ENCODE data around the gene FNTB.

Gene FNTB

DNA sequence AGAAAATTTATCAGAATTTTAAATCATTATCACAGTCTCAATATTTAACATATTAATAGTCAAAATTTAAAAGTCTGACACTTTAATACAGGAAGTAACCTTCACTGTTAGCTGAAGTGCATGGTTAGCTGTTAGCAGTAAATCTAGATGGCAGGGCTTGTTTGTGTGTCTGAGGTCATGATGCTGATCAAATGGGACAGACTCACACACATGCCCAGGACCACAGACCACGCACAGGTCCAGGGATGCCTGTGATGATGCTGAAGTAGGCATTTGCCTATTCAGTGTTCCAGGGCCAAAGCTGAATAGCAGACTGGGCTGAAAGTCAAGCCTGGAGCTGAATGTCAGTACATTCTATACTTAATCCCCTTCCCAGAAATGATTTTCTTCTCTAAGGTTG, 20.5 kb downstream of the FNTB start:
- TF ChIP-seq, protein P1, sequence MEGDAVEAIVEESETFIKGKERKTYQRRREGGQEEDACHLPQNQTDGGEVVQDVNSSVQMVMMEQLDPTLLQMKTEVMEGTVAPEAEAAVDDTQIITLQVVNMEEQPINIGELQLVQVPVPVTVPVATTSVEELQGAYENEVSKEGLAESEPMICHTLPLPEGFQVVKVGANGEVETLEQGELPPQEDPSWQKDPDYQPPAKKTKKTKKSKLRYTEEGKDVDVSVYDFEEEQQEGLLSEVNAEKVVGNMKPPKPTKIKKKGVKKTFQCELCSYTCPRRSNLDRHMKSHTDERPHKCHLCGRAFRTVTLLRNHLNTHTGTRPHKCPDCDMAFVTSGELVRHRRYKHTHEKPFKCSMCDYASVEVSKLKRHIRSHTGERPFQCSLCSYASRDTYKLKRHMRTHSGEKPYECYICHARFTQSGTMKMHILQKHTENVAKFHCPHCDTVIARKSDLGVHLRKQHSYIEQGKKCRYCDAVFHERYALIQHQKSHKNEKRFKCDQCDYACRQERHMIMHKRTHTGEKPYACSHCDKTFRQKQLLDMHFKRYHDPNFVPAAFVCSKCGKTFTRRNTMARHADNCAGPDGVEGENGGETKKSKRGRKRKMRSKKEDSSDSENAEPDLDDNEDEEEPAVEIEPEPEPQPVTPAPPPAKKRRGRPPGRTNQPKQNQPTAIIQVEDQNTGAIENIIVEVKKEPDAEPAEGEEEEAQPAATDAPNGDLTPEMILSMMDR (IDR thresholded peaks at IDR 0.05; ENCODE audit: low read length, missing control alignments), result no peak
- DNase-seq (ENCODE audit: low read depth), result no peak
- H3K4me3 ChIP-seq (replicated peaks; ENCODE audit: low read depth, low read length), result no peak overlapping the region

DNA sequence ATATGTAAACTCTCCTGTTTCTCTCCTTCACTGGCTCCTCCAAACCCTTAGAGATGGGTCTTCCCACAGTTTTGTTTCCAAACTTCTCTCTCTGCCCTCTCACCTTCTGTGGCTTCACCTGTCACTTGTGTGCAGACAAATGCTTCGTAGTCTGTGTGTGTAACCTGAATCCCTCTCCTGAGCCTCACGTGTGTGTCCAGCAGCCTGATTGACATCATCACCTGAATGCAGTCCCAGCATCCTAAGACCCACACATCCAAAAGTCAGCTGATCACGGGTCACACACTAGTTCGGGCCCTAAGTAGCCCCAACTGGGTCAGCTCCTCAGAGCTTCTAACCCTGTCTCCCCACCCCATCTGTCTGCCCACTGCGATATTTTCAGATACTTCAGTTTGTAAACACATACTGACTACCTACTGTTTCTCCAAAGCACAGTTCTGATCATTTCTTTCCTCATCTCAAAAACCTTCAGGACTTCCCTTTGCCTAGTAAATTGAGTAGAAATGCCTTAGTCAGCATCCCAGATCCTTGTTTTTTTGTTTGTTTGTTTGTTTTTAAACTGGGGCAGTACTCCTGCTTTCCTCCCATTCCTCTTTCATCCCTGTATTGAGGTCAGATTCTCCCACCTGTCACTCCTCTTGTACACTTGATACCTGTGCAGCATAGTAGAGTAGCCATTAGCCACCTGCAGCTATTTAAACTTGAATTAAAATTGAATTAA, 23.7 kb downstream of the FNTB start:
- H3K4me3 ChIP-seq (replicated peaks; ENCODE audit: low read depth, low read length), result no peak overlapping the region
- no peak for DNase-seq (ENCODE audit: low read depth)
- TF ChIP-seq, protein P1 (IDR thresholded peaks at IDR 0.05; ENCODE audit: low read length, missing control alignments), result no peak

DNA sequence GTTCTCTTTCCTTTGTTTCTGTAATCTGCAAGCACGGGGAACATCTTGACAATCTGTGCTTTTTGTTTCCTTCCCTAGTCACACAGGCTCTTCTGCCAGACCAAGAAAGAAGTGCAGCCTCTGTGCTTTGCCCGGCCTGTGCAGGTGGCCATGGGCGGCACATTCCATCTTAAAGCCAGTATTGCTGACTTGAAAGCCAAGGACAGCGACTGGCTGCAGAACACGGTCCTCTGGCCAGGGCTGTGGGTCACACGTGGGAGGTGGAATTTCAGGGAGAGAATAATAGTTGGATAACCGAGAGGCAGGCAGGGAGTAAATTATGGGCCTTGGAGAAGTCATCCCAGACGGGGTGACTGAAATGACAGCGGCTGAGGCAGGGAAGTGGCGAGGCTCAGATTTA, 24.8 kb downstream of the FNTB start:
- TF ChIP-seq, protein P1 (IDR thresholded peaks at IDR 0.05; ENCODE audit: low read length, missing control alignments), result no peak
- no peak for DNase-seq (ENCODE audit: low read depth)
- no peak overlapping the region for H3K4me3 ChIP-seq (replicated peaks; ENCODE audit: low read depth, low read length)

DNA sequence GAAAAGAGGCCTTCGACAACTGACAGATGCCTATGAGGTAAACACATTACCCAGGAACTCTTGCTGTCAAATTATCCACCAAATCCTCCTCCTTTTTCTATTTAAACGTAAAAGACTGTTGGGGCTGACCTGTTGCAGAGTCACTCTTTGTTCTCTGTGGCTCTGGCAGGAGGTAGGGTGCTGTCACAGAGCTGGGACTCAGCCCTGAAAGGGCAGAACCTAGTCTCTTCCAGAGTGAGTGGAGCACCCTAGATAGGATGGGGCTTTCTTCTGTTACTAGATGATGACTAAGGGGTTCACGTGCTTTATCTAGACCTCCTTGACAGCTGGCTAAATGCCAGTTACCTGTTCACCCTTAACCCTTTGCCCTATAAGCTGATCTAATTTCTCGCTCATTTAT, 25.7 kb downstream of the FNTB start:
- no peak for DNase-seq (ENCODE audit: low read depth)
- no peak overlapping the region for H3K4me3 ChIP-seq (replicated peaks; ENCODE audit: low read depth, low read length)
- TF ChIP-seq, protein P1 (IDR thresholded peaks at IDR 0.05; ENCODE audit: low read length, missing control alignments), result no peak

DNA sequence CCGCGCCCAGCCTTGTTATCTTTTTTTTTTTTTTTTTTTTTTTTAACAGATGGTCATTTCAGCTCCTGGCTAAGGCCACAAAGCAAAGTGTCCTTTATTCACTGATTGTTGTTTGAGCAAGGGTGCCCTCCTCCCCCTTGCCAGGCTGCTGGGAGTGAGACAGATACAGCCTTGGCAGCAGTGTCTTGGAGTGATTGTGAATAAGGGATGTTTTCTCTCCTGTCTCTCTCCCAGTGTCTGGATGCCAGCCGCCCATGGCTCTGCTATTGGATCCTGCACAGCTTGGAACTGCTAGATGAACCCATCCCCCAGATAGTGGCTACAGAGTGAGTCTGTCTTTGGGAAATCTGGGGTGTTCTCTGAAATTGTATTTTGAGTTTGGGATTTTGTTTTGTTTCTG, 28.7 kb downstream of the FNTB start:
- DNase-seq (ENCODE audit: low read depth), result no peak
- TF ChIP-seq, protein P1 (IDR thresholded peaks at IDR 0.05; ENCODE audit: low read length, missing control alignments), result no peak
- no peak overlapping the region for H3K4me3 ChIP-seq (replicated peaks; ENCODE audit: low read depth, low read length)

DNA sequence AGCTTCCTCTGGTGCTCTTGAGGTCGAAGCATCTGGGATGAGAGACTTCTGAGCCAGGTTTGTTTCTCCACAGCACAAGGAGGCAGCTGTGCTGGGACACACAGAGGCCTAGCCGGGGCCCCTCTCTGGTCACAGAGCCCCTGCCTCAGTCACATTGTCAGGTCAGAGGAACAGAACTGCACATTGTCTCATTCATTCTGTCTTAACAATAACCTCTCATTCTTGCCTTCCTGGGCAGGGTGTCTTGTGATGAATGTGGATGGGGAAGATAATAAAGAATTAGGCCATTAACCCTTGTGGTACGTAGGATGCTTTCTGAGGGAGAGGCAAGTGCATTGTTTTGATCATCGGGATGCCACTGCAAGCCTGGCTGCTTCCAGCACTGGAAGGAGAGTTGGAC, 29.8 kb downstream of the FNTB start:
- TF ChIP-seq, protein P1 (IDR thresholded peaks at IDR 0.05; ENCODE audit: low read length, missing control alignments), result no peak
- no peak for DNase-seq (ENCODE audit: low read depth)
- H3K4me3 ChIP-seq (replicated peaks; ENCODE audit: low read depth, low read length), result no peak overlapping the region

DNA sequence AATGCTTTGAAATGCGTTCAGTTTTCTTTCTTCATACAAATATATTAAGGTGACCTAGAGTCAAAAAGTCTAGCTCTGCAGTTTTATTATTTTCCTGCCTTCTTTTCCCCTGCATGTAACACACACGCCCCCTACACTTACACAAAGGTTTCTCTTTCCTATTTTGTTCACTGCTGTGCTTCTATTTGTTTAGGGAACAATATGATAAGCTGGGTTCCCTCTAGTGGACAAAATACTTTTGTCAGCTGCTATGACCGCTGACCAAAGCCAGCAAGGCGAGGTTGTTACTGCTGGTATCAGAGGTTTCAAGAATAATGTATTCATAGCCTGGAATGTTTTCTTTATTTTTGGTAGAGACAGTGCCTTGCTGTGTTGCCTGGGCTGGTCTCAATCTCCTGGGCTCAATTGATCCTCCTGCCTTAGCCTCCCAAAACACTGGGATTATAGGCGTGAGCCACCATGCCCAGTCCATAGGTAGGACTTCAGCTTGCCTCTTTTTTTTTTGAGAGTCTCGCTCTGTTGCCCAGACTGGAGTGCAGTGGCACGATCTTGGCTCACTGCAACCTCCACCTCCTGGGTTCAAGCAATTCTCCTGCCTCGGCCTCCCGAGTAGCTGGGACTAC, 33.4 kb downstream of the FNTB start:
- no peak overlapping the region for H3K4me3 ChIP-seq (replicated peaks; ENCODE audit: low read depth, low read length)
- TF ChIP-seq, protein P1 (IDR thresholded peaks at IDR 0.05; ENCODE audit: low read length, missing control alignments), result peak; percentile 80
- DNase-seq (ENCODE audit: low read depth), result peak; percentile 92
